Measurements from ENCODE around the gene SLC22A3.
"Not testable (repeated sequence)": the region's sequence is repeated elsewhere in the genome, so short reads cannot be mapped to it uniquely, and the experiment has no call there.

The SLC22A3 gene, protein sequence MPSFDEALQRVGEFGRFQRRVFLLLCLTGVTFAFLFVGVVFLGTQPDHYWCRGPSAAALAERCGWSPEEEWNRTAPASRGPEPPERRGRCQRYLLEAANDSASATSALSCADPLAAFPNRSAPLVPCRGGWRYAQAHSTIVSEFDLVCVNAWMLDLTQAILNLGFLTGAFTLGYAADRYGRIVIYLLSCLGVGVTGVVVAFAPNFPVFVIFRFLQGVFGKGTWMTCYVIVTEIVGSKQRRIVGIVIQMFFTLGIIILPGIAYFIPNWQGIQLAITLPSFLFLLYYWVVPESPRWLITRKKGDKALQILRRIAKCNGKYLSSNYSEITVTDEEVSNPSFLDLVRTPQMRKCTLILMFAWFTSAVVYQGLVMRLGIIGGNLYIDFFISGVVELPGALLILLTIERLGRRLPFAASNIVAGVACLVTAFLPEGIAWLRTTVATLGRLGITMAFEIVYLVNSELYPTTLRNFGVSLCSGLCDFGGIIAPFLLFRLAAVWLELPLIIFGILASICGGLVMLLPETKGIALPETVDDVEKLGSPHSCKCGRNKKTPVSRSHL

DNA sequence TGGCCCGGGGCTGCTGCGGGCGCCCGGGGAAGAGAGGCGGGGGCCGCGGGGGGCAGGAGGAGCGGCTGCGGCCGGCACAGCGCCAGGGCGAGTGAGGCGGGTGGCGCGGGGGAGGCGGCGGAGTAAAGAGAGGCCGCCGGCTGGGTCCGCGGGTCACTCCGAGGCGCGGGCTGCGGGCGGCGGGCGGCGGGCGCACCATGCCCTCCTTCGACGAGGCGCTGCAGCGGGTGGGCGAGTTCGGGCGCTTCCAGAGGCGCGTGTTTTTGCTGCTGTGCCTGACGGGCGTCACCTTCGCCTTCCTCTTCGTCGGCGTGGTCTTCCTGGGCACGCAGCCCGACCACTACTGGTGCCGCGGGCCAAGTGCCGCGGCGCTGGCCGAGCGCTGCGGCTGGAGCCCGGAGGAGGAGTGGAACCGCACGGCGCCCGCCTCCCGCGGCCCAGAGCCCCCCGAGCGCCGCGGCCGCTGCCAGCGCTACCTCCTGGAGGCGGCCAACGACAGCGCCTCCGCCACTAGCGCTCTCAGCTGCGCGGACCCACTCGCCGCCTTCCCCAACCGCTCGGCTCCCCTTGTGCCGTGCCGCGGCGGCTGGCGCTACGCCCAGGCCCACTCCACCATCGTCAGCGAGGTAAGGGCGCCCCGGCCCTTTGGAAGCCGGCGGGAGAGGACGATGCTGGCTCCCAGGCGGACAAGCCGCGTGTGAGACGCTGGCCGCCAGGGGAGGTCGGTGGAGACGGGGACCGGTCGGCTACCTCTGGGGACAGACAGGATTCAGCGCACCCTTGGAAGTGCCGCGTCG is at the start of gene SLC22A3:
Gene SLC22A3, plus strand, starts transcription at position 156 of the 797 bp plus-strand sequence. Its CDS starts 42 bp downstream, at position 198.
- DNase-seq = no peak

DNA sequence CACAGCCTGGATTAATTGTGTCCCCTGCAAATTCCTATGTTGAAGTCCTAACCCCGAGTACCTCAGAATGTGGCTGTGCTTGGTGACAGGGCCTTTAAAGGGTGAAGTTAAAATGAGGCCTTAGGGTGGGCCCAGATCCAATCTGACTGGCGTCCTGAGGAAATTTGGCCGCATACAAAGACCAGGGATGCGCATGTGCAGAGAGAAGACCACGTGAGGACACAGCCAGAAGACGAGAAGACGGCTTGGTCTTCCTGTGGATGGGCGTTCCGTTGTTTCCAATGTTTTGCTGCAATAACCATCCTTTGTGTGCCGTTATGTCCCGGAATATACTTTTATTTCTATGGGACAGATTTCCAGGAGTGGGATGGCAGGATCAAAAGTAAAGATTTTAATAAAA is 48.6 kb upstream of the SLC22A3 start:
- DNase-seq = no peak

DNA sequence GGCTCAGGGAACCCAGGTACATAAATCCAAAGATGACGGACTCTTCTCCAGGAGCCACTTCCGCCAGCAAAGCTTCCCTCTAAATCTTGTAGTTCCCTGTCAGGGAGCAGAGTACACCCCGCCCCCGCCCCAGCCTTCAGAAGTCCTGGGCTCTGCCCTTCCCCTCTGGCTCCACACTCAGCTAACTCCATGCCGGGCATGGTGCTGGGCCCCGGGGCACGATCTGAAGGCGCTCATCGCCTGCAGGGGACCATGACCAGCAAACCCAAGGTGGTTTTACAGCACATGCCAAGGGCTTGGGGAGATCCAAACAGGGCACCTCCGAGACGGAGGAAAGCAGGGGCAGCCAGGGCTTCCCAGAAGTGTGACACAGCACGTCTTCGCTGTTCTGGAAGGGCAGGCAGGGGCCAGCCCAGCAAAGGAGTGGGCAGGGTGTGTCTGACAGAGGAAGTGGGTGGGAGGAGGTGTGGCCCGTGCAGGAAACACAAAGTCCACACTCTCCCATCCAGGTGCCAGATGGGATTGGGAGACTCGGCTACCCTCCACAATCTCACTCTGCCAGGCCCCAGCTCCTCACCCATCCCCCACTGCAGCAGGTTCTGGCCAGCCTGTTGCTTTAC is 48.0 kb upstream of the SLC22A3 start:
- DNase-seq = no peak

DNA sequence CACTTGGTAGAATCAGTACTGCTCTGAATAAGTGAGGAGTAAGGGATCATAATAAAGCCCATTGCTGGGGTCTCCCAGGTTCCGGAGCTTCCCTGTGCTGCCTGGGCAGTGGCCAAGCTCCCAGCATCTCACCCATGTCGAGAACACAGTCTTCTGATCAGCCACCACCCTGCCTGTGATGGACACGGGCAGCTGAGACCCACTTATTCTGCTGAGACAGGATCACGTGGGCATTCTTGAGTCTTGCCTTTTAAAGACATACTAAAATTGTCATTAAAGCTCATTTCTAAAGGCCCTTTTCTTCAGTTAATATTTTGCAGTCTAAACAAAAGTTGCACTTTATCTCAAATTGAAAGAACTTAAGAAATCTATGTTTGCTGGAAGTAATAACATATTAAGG is 46.8 kb upstream of the SLC22A3 start:
- DNase-seq = no peak

DNA sequence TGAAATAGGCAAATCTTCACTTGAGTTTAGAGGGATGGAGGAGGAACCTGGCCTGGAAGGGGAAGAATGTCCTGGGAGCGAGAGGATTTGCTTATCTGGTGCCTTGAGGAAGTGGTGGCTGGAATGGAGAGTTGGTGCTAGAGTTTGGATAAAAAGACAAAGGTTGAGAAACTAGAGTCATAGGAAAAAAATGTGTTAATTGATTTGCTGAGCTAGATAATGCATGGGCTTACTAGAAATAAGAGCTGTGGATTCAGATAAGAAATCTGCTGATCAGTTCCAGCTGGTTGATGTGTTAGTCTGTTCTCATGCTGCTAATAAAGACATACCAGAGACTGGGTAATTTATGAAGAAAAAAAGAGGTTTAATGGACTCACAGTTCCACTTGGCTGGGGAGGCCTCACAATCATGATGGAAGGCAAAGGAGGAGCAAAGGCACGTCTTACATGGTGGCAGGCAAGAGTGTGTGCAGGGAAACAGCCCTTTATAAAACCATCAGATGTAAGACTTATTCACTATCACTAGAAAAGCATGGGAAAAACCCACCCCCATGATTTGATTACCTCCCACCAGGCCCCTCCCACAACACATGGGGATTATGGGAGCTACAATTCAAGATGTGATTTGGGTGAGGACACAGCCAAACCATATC is 45.6 kb upstream of the SLC22A3 start:
- not testable (repeated sequence) for DNase-seq

DNA sequence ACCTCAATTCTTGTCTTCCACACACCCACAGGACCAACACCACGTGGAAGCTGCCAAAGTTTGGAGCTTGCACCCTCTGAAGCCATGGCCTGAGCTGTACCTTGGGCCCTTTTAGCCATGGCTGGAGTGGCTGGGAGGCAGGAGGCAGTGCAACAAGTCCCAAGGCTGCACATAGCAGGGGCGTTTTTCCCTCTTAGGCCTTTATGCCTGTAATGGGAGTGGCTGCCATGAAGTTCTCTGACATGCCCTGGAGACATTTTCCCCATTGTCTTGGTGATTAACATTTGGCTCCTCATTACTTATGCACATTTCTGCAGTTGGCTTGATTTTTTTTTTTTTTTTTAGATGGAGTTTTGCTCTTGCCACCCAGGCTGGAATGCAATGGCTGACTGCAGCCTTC is 44.4 kb upstream of the SLC22A3 start:
- no peak for DNase-seq

DNA sequence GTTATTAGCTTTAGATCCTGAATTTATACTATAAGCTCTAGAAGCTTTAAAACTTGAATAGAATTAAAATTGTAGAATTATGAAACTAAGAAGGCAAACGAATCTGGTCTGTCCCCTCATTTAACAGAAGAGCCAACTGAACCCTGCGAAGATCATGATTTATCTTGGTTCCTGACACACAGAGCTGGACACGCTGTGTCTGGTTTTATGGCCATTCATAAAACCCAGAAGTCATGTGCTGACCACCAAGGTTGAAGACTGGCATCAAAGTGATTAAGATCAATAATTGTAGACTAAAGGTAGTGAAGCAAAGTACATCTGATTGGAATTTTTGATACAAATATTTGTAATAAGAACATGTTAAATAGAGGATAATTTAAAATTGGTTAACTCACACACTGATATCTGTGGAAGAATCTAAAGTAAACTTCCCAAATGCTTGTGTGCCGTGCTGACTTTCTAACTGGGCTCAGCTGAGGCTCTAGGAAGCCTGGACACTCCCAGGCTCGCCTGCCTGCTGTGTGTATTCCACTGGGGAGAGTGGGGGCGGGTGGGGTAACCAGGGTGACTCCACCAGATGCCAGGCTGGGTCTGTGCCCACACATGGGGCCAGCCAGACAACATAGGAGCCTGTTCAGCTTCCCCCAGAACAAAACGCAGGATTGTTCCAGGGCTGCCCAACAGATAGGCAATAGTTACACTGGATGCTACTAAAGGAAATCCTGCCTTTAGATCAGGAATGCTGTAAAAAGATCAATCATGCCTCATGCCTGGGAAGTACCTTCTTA is 42.1 kb upstream of the SLC22A3 start:
- DNase-seq = no peak

DNA sequence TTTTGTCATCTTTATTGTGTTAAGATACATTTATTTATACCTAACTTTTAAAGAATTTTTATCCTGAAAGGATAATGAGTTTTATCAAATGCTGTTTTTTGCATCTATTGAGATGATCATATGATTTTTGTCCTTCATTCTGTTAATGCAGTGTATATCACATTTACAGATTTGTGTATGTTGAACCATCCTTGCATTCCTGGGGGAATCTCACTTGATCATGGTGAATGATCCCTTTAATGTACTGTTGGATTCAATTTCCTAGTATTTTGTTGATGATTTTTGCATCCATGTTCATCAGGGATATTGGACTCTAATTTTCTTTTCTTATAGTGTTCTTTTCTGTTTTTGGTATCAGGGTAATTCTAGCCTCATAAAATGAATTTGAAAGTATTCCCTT is 38.5 kb upstream of the SLC22A3 start:
- DNase-seq = no peak

DNA sequence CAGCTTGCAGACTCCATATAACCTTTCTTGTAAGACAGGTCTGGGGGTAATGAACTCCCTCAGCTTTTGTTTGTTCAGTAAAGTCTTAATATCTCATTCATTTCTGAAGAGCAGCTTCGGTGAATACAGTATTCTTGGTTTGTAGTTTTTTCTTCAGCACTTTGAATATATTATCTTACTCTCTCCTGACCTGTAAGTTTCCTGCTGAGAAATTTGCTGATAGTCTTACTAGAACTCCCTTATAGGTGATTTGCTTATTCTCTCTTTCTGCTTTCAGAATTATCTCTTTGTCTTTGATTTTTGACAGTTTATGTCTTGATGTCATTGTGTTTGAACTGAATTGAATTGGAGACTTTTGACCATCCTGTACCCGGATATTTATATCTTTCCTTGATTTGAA is 35.3 kb upstream of the SLC22A3 start:
- no peak for DNase-seq

DNA sequence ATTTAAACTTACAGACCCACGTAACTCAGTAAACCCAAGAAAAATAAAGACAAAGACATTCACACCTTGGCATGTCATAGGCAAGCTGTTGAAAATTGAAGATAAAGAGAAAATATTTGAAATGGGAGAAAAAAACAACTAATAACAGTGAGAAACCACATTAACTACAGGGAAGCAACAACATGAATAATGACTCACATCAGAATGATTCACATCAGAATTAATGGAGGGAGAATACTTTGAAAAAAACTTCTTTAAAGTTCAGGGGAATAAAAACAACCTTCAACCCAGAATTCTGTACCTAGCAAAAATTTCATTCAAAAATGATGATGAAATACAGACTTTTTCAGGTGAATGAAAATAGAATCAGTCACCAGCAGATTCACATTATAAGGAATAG is 32.9 kb upstream of the SLC22A3 start:
- no peak for DNase-seq

DNA sequence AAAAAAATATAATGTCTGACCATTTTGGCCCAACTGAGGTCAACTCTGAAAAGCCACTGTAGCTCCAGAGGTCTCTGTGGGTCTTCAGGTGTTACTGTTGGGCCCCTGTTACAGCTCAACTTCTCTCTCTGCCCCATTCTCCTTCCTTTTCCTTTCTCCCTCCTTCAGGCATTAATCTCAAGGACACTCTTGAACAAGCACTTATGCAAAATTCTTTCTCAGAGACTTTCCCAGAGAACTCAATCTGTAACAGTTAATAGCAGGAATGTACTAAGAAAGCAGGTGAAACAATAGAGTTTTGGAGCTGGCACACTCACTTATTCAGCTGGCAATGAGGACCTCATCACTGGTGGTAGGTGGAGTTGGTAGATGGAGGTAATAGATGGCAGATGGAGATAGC is 31.9 kb upstream of the SLC22A3 start:
- DNase-seq = no peak

DNA sequence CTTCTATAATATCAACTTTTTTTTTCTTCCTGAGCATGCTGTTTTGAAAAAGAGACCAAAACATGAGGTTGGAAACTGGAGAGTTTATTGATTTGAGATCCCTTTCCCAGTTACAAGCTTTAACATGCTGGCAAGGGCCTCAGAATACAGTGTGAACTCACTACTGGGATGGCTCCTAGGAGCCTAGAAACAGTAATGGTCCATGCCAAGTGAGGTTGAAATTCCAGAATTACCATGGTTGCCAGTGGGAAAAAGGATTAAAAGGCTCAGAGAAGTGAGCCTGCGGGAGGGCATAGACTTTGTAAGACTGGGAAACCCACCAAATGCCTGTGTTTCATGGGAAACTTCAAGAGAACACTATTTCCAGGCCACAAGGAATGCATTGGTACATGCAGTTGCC is 28.9 kb upstream of the SLC22A3 start:
- no peak for DNase-seq

DNA sequence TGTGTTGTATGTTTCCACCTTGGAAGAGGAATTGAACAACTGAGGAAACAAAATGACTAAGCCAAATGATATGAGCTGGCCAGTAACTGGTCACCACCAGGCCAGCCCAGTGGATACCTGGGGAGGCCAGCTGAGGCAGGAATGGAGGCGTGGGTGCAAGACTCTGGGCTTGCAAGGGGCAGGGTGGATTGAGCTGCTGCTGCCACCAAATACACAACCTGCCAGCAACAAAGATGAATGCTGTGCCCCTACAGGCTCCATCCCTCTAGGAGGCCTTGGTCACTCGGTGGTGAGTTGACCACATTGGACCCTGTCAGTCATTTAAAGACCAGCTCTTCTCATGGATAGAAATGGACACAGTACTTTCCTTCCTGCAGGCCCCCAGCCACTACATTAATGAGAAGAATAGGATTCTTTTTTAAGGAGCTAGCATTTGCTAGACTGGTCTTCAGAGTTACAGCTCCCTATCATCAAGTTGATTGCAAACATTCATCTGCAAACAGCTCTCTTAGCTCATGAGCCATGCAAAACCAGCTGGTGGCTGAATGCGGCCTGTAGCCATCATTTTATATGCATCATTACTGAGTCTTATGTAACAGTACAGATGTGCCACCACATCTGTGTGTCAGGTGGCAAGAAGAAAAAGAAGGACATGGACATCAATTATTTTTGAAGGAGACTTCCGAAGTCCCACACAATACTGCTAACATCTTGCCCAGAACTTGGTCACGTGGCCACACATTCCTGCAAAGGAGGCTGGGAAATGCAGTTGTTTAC is 26.3 kb upstream of the SLC22A3 start:
- DNase-seq = no peak

DNA sequence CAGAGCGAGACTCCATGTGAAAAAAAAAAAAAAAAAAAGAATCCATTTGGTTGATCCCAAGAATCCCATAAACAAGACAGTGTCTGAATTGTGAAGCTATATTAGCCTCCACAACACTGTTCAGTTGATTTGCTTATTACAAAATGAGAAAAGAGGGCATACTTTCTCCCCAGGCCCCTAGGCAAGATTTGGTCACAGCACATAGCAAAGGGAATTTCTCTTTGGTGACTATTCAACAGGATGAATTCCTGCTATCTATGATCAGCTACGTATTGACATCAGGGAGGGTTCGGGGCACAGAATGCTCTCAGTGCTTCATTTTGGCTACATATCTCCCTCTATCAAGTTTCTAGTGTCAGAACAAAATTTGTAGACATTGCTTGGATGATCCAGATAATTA is 20.2 kb upstream of the SLC22A3 start:
- no peak for DNase-seq

DNA sequence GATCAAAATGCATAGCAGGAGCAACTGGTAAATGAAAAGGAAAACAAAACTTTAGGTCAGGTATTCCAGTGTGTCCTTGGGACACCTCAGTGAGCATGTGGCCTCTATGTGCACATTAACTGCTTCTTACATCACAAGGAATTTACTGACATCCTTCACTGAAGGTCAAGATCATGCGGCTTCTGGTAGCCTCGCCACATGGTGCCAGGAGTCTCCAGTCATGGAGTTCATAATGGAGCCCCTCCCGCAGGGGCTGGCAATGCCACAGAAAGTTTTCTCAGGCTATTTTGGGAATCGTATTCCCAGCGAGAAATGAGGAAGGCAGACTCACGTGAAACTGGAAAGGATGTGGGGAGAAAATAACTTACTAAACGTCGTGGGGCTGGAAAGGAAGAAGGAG is 19.7 kb upstream of the SLC22A3 start:
- no peak for DNase-seq

DNA sequence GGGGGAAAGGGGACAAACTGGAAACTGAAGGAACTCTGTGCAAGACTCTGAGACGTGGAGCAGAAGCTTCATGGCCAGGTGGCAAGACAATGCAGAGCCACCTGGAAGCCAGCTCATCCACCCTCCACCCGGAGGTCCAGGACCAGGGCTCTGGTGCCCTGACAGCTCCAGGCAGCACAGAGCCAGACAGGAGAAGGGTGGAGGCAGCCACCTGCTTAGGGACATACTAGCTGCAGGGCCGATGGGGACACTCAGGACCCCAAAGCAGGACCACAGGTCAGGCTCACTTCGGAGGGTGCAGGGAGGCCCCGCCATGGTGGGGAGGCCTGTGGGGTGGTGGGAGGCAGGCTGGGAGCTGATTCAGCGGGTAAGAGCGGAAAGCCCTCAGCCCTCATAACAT is 19.0 kb upstream of the SLC22A3 start:
- DNase-seq = no peak

DNA sequence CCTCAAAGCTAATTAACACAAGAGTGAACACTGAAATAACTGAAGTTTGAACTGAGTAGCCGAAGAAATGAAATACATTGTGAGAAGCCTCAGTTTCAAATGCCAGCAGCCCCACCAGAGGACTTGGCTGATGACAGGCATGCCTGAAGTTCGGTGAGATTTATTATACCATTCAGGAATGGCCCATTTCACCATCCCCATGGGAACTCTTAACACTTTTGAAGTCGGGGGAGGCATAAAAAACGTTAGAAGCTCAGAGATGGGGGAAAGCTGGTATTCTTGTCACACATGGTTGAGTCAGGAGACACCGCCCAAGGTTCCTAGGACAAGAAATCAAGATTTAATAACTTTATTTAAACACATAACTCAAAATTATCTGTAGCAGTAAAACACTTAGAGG is 17.6 kb upstream of the SLC22A3 start:
- no peak for DNase-seq

DNA sequence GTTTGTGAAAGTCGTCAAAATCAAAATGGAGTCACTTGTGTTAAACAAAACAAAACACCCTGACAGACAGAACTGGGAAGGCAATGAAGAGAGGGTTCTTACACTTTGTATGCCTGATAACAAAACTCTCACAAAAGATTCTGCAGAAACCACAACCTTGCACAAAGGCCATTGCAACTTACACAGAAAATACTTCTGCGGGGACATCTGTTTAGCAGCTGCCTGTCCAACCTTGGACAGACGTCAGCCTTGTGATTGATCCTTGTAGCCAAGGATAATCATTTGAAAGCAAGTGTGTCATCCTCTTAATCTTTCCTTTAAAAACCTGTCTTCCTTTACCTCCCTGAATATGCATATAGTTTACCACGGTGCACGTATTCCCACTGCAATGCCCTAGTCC is 17.0 kb upstream of the SLC22A3 start:
- DNase-seq = no peak

DNA sequence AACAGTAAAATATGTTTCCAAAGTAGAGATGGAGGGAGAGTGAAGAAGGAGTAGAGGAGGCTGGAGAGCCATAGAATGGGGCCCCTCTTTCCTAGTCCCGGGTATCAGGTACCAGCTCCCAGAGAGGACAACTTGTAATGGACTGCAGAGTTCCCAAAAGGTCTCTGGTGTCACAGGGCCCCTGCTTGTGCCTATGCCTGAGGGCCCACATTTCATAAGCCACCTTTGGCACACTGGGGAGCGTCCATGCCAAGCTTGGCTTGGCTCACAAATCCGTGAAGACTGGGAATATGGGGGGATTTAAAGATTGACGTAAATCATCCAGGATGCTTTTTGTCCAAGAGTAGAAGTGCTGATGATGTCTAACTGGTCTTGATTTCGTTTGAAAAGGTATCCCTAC is 16.4 kb upstream of the SLC22A3 start:
- no peak for DNase-seq

DNA sequence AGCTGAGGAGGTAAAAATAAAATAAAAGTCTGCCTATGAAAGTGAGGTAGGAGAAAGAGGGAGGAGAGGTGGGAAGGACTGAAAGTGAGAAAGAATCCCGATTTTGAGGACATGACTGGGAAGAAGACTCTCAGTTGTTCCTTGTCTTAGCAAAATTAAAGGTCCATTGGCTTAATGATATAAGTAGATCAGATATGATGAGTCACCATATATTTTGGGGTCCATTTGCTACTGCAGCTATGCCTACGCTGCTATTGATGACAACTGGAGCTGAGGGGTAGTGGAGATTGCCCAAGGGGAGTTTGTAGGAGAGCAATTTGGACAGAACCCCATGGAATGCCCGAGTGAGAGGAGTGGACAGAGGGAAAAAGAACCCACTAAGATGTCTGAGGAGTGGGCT is 15.1 kb upstream of the SLC22A3 start:
- no peak for DNase-seq

DNA sequence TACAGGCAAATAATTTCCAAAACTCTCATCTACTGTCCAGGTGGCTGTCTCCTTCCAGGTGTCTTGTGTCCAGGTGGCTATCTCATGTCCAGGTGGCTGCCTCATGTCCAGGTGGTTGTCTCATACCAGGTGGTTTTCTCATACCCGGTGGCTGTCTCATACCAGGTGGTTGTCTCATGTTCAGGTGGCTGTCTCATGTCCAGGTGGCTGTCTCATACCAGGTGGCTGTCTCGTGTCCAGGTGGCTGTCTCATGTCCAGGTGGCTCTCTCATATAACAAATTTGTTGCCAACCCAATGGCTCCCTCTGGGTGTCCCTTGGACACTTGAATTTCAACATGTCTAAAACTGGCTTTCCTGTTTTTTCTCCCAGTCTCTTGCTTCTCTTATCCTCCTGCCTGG is 14.3 kb upstream of the SLC22A3 start:
- no peak for DNase-seq
